Left lung (tissue), 10 donors: ENCODE results near the gene C14orf180. TPM values are rescaled to one million over a fixed set of nuclear protein-coding genes. Genes with fewer than 3 reads are reported as not detected.

ENCODE experiments used
- ATAC-seq: fragments of 200-7000 bp; cut with Tn5 transposase; one replicate; pipeline ENCODE4 v1.9.1; 2020; ENCODE audit warnings: moderate library complexity
- DNase-seq, 4 donors: peaks; one replicate each; pipeline ENCODE4 v3.0.0-alpha.2; 2013 to 2020
- H3K27ac ChIP-seq, 2 donors: fragments of 200-600 bp; sonication (generic) in 1 of 2; one replicate each; pipeline versions ENCODE4 v1.5.0 to v1.8.0; 2020 to 2021
- H3K27me3 ChIP-seq, 2 donors: fragments of 200-600 bp; sonication (generic) in 1 of 2; one replicate each; pipeline versions ENCODE4 v1.5.0 to v1.8.0; 2020 to 2021
- H3K36me3 ChIP-seq, 2 donors: fragments of 200-600 bp; sonication (generic) in 1 of 2; one replicate each; pipeline versions ENCODE4 v1.5.0 to v1.8.0; 2020 to 2021
- H3K4me1 ChIP-seq, 2 donors: fragments of 200-600 bp; one replicate each; pipeline ENCODE4 v1.8.0; 2021
- H3K4me3 ChIP-seq, 2 donors: fragments of 200-600 bp; sonication (generic) in 1 of 2; one replicate each; pipeline versions ENCODE4 v1.5.0 to v1.8.0; 2020 to 2021; ENCODE audit warnings: mild to moderate bottlenecking in 1 of 2
- H3K9me3 ChIP-seq, 2 donors: fragments of 200-600 bp; sonication (generic) in 1 of 2; one replicate each; pipeline versions ENCODE4 v1.5.0 to v1.8.0; 2020 to 2021
- intact Hi-C, 2 donors: fragments of 100-400 bp; cut with DNase I; formaldehyde crosslinking; loops; one replicate each; pipeline versions ENCODE4 v1.11.2 to v1.14.2; 2022
- polyA plus RNA-seq, 6 donors: library from polyadenylated mRNA; unstranded; fragments of 120-200 nt; gene quantifications; one replicate each; pipeline ENCODE4 v1.2.1, GENCODE V29; 2013; ENCODE audit not compliant: insufficient read length in 6 of 6
- total RNA-seq, 2 donors: library from RNA; stranded (reverse); fragmentation: NEBNext Ultra II Directional; extraction: Animal tissue kit (Norgen Biotek cat#: 25700); gene quantifications; one replicate each; pipeline ENCODE4 v1.2.1, GENCODE V29; 2021
- TF ChIP-seq, protein P1 (sequence below), 2 donors: fragments of 200-600 bp; sonication (generic) in 1 of 2; IDR thresholded peaks; one replicate each; pipeline versions ENCODE4 v1.5.0 to v1.8.0; 2021; ENCODE audit warnings: antibody characterized with exemption in 2 of 2
- donor health status: DM: no; HTN: yes; CAD: no.
- donor health status: DM: no; HTN: no; CAD: no.

Gene C14orf180
- total and polyA plus RNA-seq, 8 donors: not detected

- H3K4me3 ChIP-seq: no peak overlapping the region
- no peak for DNase-seq
- no peak overlapping the region for H3K27ac ChIP-seq
- H3K4me1 ChIP-seq: no peaks in the 10 kb centered on the region
- TF ChIP-seq, protein P1, sequence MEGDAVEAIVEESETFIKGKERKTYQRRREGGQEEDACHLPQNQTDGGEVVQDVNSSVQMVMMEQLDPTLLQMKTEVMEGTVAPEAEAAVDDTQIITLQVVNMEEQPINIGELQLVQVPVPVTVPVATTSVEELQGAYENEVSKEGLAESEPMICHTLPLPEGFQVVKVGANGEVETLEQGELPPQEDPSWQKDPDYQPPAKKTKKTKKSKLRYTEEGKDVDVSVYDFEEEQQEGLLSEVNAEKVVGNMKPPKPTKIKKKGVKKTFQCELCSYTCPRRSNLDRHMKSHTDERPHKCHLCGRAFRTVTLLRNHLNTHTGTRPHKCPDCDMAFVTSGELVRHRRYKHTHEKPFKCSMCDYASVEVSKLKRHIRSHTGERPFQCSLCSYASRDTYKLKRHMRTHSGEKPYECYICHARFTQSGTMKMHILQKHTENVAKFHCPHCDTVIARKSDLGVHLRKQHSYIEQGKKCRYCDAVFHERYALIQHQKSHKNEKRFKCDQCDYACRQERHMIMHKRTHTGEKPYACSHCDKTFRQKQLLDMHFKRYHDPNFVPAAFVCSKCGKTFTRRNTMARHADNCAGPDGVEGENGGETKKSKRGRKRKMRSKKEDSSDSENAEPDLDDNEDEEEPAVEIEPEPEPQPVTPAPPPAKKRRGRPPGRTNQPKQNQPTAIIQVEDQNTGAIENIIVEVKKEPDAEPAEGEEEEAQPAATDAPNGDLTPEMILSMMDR (IDR thresholded peaks at IDR 0.05): no peak
- H3K9me3 ChIP-seq: peaks cover 0 to 10% of the 10 kb centered on the region in 2 donors
- peaks cover 0 to 51% of the 10 kb centered on the region in 2 donors for H3K27me3 ChIP-seq
- H3K36me3 ChIP-seq: no peaks in the 10 kb centered on the region
- intact Hi-C loops: loop anchor here in 1 of 2 donors (10.0 kb wide), 1 partner anchor 499 kb away; the partner anchor contains the start of gene KIF26A
- ATAC-seq: no peak
Observed at GRCh38 chr14:104633276-104634137, 53.9 kb downstream of the C14orf180 start.

- intact Hi-C loops: loop anchor here in 1 of 2 donors (10.0 kb wide), 1 partner anchor 499 kb away; the partner anchor contains the start of gene KIF26A
- H3K36me3 ChIP-seq: no peaks in the 10 kb centered on the region
- peaks cover 0 to 5% of the 10 kb centered on the region in 2 donors for H3K9me3 ChIP-seq
- H3K27me3 ChIP-seq: peaks cover 0 to 59% of the 10 kb centered on the region in 2 donors
- TF ChIP-seq, protein P1 (IDR thresholded peaks at IDR 0.05): no peak
- ATAC-seq: no peak
- H3K4me3 ChIP-seq: no peak overlapping the region
- no peak for DNase-seq
- no peak overlapping the region for H3K27ac ChIP-seq
- H3K4me1 ChIP-seq: no peaks in the 10 kb centered on the region
Observed at GRCh38 chr14:104634138-104634760, 54.7 kb downstream of the C14orf180 start.

- no peaks in the 10 kb centered on the region for H3K36me3 ChIP-seq
- H3K27ac ChIP-seq: no peak overlapping the region
- peaks cover 0 to 1% of the 10 kb centered on the region in 2 donors for H3K4me1 ChIP-seq
- no peak for ATAC-seq
- TF ChIP-seq, protein P1 (IDR thresholded peaks at IDR 0.05): no peak
- DNase-seq: peak in 1 of 4 donors; percentile 77
- H3K27me3 ChIP-seq: peaks cover 0 to 64% of the 10 kb centered on the region in 2 donors
- intact Hi-C loops: loop anchor here in 1 of 2 donors (10.0 kb wide), 1 partner anchor 500 kb away; the partner anchor contains the start of gene KIF26A
- H3K9me3 ChIP-seq: no peaks in the 10 kb centered on the region
- no peak overlapping the region for H3K4me3 ChIP-seq
Observed at GRCh38 chr14:104634886-104635570, 55.5 kb downstream of the C14orf180 start.

DNA sequence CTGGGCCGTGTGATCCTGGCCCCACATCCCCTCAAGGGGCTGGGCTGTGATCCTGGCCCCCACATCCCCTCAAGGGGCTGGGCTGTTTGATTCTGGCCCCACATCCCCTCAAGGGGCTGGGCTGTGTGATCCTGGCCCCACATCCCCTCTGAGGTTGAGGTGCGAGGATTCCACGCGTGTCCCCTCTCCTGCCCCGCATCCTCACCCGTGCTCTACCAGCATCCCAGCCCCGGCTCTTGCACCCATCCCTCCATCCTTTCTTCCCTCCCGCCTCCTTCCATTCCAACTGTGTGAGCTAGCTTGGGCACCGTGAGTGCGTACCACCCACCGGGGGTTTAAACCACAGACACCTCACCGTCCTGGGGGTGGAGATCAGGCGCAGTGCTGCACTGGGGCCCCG is 56.2 kb downstream of the C14orf180 start:
- H3K36me3 ChIP-seq: no peaks in the 10 kb centered on the region
- H3K27ac ChIP-seq: no peak overlapping the region
- DNase-seq (no peak), ATAC-seq (no peak)
- H3K9me3 ChIP-seq: no peaks in the 10 kb centered on the region
- intact Hi-C loops: loop anchor here in 1 of 2 donors (10.0 kb wide), 1 partner anchor 501 kb away; the partner anchor contains the start of gene KIF26A
- H3K27me3 ChIP-seq: peaks cover 0 to 69% of the 10 kb centered on the region in 2 donors
- TF ChIP-seq, protein P1 (IDR thresholded peaks at IDR 0.05): no peak
- H3K4me3 ChIP-seq: no peak overlapping the region
- peaks cover 0 to 3% of the 10 kb centered on the region in 2 donors for H3K4me1 ChIP-seq
